IMR-90 (cell line): ENCODE data around the gene CCR9. TPM values are rescaled to one million over a fixed set of nuclear protein-coding genes. Genes with fewer than 3 reads are reported as not detected.

ENCODE experiments used
- ATAC-seq: fragments of 200-7000 bp; cut with Tn5 transposase; 2 replicates; pipeline ENCODE4 v1.9.1; 2020; ENCODE audit warnings: low read depth, mild to moderate bottlenecking, moderate library complexity
- BruUV-seq: library from RNA; stranded (reverse); fragments of 400-500 nt; replicated peaks from 2 replicates; lab custom pipeline; 2021; lab: Mats Ljungman, UMichigan
- CTCF ChIA-PET: fragments of 300-600 bp; formaldehyde crosslinking; extraction: SDS; loops from one replicate; lab custom pipeline; 2021; ENCODE audit warnings: antibody characterized with exemption; lab: Yijun Ruan, JAX
- POLR2A ChIA-PET: fragments of 300-600 bp; sonication (Branson Sonifier 250); formaldehyde crosslinking; loops from one replicate; lab custom pipeline; 2022; ENCODE audit warnings: antibody characterized with exemption; ENCODE audit not compliant: unreplicated experiment; lab: Charles Lee
- DNase-seq: peaks from one replicate; pipeline ENCODE4 v3.0.0; 2013
- H2AFZ ChIP-seq: replicated peaks from 2 replicates; pipeline ENCODE3; 2013; ENCODE audit warnings: low read length, mild to moderate bottlenecking; ENCODE audit not compliant: poor library complexity
- H2AK5ac ChIP-seq: 2 replicates; pipeline ENCODE4 v1.6.1; 2013; ENCODE audit warnings: low read depth, low read length, inconsistent platforms
- H2AK9ac ChIP-seq: replicated peaks from 2 replicates; pipeline ENCODE3; 2013; ENCODE audit warnings: mild to moderate bottlenecking, low read depth, low read length, moderate library complexity; ENCODE audit not compliant: poor library complexity
- H2BK120ac ChIP-seq: 2 replicates; pipeline ENCODE4 v1.6.1; 2013; ENCODE audit warnings: low read depth, low read length, inconsistent platforms
- H2BK15ac ChIP-seq: 3 replicates; pipeline ENCODE4 v1.6.1; 2013; ENCODE audit warnings: low read depth, low read length, inconsistent platforms
- H2BK20ac ChIP-seq: 2 replicates; pipeline ENCODE4 v1.6.1; 2013; ENCODE audit warnings: low read depth, mild to moderate bottlenecking, inconsistent platforms, low read length, moderate library complexity
- H2BK5ac ChIP-seq: 2 replicates; pipeline ENCODE4 v1.6.1; 2013; ENCODE audit warnings: mild to moderate bottlenecking, low read depth, low read length, inconsistent platforms; ENCODE audit not compliant: poor library complexity, severe bottlenecking
- H3K14ac ChIP-seq: replicated peaks from 2 replicates; pipeline ENCODE4 v1.6.1; 2013; ENCODE audit warnings: low read depth, low read length, inconsistent platforms
- H3K18ac ChIP-seq: 2 replicates; pipeline ENCODE4 v1.6.1; 2013; ENCODE audit warnings: low read depth, low read length, control low read depth
- H3K23ac ChIP-seq: 2 replicates; pipeline ENCODE4 v1.6.1; 2013; ENCODE audit warnings: low read depth, low read length, inconsistent platforms
- H3K27ac ChIP-seq: 2 replicates; pipeline ENCODE4 v1.5.1; 2013; ENCODE audit warnings: mild to moderate bottlenecking, control low read depth, low read length; ENCODE audit not compliant: insufficient read depth
- H3K27me3 ChIP-seq: 2 replicates; pipeline ENCODE4 v1.6.1; 2013; ENCODE audit warnings: low read length; ENCODE audit not compliant: control insufficient read depth, insufficient read depth
- H3K36me3 ChIP-seq: 2 replicates; pipeline ENCODE4 v1.6.1; 2013; ENCODE audit warnings: low read length, mixed read lengths; ENCODE audit not compliant: control insufficient read depth, insufficient read depth
- H3K4ac ChIP-seq: 2 replicates; pipeline ENCODE4 v1.6.1; 2013; ENCODE audit warnings: low read depth, low read length, inconsistent platforms
- H3K4me1 ChIP-seq: 2 replicates; pipeline ENCODE4 v1.6.1; 2013; ENCODE audit warnings: low read length, mixed read lengths; ENCODE audit not compliant: control insufficient read depth, insufficient read depth
- H3K4me2 ChIP-seq: 2 replicates; pipeline ENCODE4 v1.6.1; 2013; ENCODE audit warnings: low read depth, mild to moderate bottlenecking, control low read depth, low read length, moderate library complexity
- H3K4me3 ChIP-seq: 2 replicates; pipeline ENCODE4 v1.5.1; 2013; ENCODE audit warnings: low read depth, mild to moderate bottlenecking, control low read depth, low read length, moderate library complexity; ENCODE audit not compliant: insufficient read depth
- H3K56ac ChIP-seq: 2 replicates; pipeline ENCODE4 v1.6.1; 2013; ENCODE audit warnings: low read length, inconsistent platforms; ENCODE audit not compliant: insufficient read depth; ENCODE audit errors: extremely low read depth
- H3K79me1 ChIP-seq, 2 experiments: 2 replicates each; pipeline ENCODE4 v1.6.1; 2013; ENCODE audit warnings: low read length in 2 of 2, inconsistent platforms in 1 of 2, low read depth in 1 of 2
- H3K9ac ChIP-seq: 2 replicates; pipeline ENCODE4 v1.6.1; 2013; ENCODE audit warnings: low read depth, low read length, control low read depth
- H3K9me1 ChIP-seq: 2 replicates; pipeline ENCODE4 v1.6.1; 2013; ENCODE audit warnings: low read length, inconsistent platforms; ENCODE audit not compliant: insufficient read depth
- H3K9me3 ChIP-seq: 2 replicates; pipeline ENCODE4 v1.6.1; 2013; ENCODE audit warnings: low read length; ENCODE audit not compliant: control insufficient read depth, insufficient read depth
- H4K20me1 ChIP-seq: 2 replicates; pipeline ENCODE4 v1.6.1; 2013; ENCODE audit warnings: low read length, inconsistent platforms; ENCODE audit not compliant: insufficient read depth
- H4K5ac ChIP-seq: 2 replicates; pipeline ENCODE4 v1.6.1; 2013; ENCODE audit warnings: mild to moderate bottlenecking, low read depth, low read length, control low read depth
- H4K8ac ChIP-seq, 2 experiments: 2 replicates each; pipeline ENCODE4 v1.6.1; 2013; ENCODE audit warnings: low read depth in 2 of 2, low read length in 2 of 2, control low read depth in 1 of 2, inconsistent platforms in 1 of 2
- H4K91ac ChIP-seq: 2 replicates; pipeline ENCODE4 v1.6.1; 2013; ENCODE audit warnings: low read depth, low read length, inconsistent platforms; ENCODE audit not compliant: insufficient read depth
- CEBPB ChIP-seq: IDR thresholded peaks from 2 replicates; pipeline ENCODE4 v1.6.1; 2012; ENCODE audit warnings: low read depth, low read length, improper control_type of control experiment
- MAZ ChIP-seq: IDR thresholded peaks from 2 replicates; pipeline ENCODE4 v1.6.1; 2012; ENCODE audit warnings: low read depth, mild to moderate bottlenecking, low read length, improper control_type of control experiment, moderate library complexity, borderline replicate concordance
- POLR2A ChIP-seq: IDR thresholded peaks from 2 replicates; pipeline ENCODE4 v1.6.1; 2012; ENCODE audit warnings: mild to moderate bottlenecking, low read depth, low read length
- RCOR1 ChIP-seq: IDR thresholded peaks from 2 replicates; pipeline ENCODE4 v1.6.1; 2012; ENCODE audit warnings: mild to moderate bottlenecking, low read length, improper control_type of control experiment; ENCODE audit not compliant: insufficient replicate concordance
- WGBS, 2 experiments: methylation state at CpG; one replicate each; pipeline versions ENCODE4 v1.1.5 to v1.1.7; 2013; ENCODE audit warnings: missing lambda C conversion rate in 2 of 2; ENCODE audit not compliant: insufficient read length in 1 of 2; ENCODE audit errors: extremely low coverage in 2 of 2; 5-methylcytosine and 5-hydroxymethylcytosine counted together
- dilution Hi-C: fragments of 300-500 bp; cut with HindIII; formaldehyde crosslinking; loops from one replicate; pipeline ENCODE4 v1.14.3; 2018; ENCODE audit warnings: low sequenced_read_pairs; ENCODE audit not compliant: unreplicated experiment
- in situ Hi-C: fragments of 300-500 bp; cut with MboI; formaldehyde crosslinking; loops from 3 replicates; pipeline ENCODE4 v1.14.3; 2019; ENCODE audit warnings: low sequenced_read_pairs, inconsistent platforms, mixed read lengths
- intact Hi-C: fragments of 100-400 bp; cut with micrococcal nuclease; formaldehyde crosslinking; loops from 2 replicates; pipeline ENCODE4 v1.10.0; 2022
- polyA plus RNA-seq, 3 experiments: library from polyadenylated mRNA; depleted of rRNA; stranded (reverse); fragments of >200 nt; gene quantifications; 2 replicates each; pipeline ENCODE4 v1.2.3, GENCODE V29; 2012; ENCODE audit warnings: low replicate concordance in 1 of 3
- total RNA-seq: library from RNA; depleted of rRNA; stranded (reverse); fragments of >200 nt; gene quantifications from 2 replicates; pipeline ENCODE4 v1.2.3, GENCODE V29; 2012
- TF ChIP-seq, protein P1 (sequence below): fragments of 150-350 bp; IDR thresholded peaks from 2 replicates; pipeline ENCODE4 v1.6.1; 2017; ENCODE audit warnings: mild to moderate bottlenecking, antibody characterized with exemption, low read length, low read depth

CCR9 gene
- total and polyA plus RNA-seq, 2 of the 4 experiments (the other 2 are of a cell fraction), result not detected

DNA sequence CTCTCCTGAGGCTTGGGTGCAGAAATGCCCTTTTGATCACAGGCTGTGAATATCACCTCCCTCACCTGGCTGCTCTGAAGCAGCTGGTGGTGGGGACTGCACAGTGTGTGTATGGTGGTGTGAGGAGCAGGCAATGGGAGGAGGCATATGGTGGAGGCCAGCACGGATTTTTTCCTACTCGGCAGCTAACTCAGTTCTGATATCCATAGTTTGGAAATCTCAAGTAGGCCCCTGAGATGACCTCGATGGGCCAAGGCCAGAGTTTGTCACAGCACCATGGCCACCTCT is 35.6 kb downstream of the CCR9 start:
- ATAC-seq (no peak), DNase-seq (no peak)
- no peak overlapping the region for H3K27ac ChIP-seq
- in situ Hi-C loops, result loop anchor here (10.0 kb wide), 1 partner anchor 887 kb away; no protein-coding TSS in a partner anchor
- H4K20me1 ChIP-seq, result no peaks in the 10 kb centered on the region
- no peak overlapping the region for H2AK9ac ChIP-seq
- no peak overlapping the region for H3K14ac ChIP-seq
- no peak overlapping the region for H2BK15ac ChIP-seq
- H3K9me1 ChIP-seq, result peaks cover 8% of the 10 kb centered on the region
- no peak overlapping the region for H3K23ac ChIP-seq
- TF ChIP-seq RCOR1 (no peak), CEBPB (no peak), MAZ (no peak), POLR2A (no peak)
- TF ChIP-seq, protein P1, sequence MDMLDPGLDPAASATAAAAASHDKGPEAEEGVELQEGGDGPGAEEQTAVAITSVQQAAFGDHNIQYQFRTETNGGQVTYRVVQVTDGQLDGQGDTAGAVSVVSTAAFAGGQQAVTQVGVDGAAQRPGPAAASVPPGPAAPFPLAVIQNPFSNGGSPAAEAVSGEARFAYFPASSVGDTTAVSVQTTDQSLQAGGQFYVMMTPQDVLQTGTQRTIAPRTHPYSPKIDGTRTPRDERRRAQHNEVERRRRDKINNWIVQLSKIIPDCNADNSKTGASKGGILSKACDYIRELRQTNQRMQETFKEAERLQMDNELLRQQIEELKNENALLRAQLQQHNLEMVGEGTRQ, result no peak
- no peaks in the 10 kb centered on the region; a peak in 1 of 4 replicates for H3K79me1 ChIP-seq
- no peak overlapping the region for H2BK120ac ChIP-seq
- no peak overlapping the region for H3K4me3 ChIP-seq
- H4K8ac ChIP-seq, result no peak overlapping the region
- no peak overlapping the region for H3K4ac ChIP-seq
- ChIA-PET CTCF (no interaction called here), POLR2A (interaction anchor here (0.6 kb wide), 1 partner anchor 173 kb away, joined by 6 read pairs; no protein-coding TSS in a partner anchor)
- no peak overlapping the region for H2AFZ ChIP-seq
- no peaks in the 10 kb centered on the region for H3K27me3 ChIP-seq
- WGBS, 2 experiments, result 100% methylated on average over 3 of the region's 3 CpGs; no CpG with 5 or more reads in 1 of the 2 experiments
- H3K9ac ChIP-seq, result no peak overlapping the region
- H3K4me1 ChIP-seq, result peaks cover 4% of the 10 kb centered on the region; the same call in 1 of the 2 replicates
- no peaks in the 10 kb centered on the region for H3K9me3 ChIP-seq
- no peak overlapping the region for H3K18ac ChIP-seq
- H3K56ac ChIP-seq, result no peak overlapping the region
- peaks cover 34% of the 10 kb centered on the region for H3K36me3 ChIP-seq
- H2BK5ac ChIP-seq, result no peak overlapping the region
- dilution Hi-C loops, result no loop called here
- H4K91ac ChIP-seq, result no peak overlapping the region
- no peak overlapping the region for H2BK20ac ChIP-seq
- no peak overlapping the region for H4K5ac ChIP-seq
- intact Hi-C loops, result no loop called here
- no peak overlapping the region for H2AK5ac ChIP-seq
- BruUV-seq, result no TSS peak
- H3K4me2 ChIP-seq, result no peak overlapping the region
